ENCODE data around the gene ZBTB5.
A peak's percentile ranks its signal among the peaks of the same experiment; 100 is the strongest.

The ZBTB5 gene

GRCh38 chr9:37414503-37414943 is 50.7 kb downstream of the ZBTB5 start:
- peak overlapping the region; percentile 87 for H3K27ac Mint-ChIP-seq
- H3K9me3 Mint-ChIP-seq, result no peaks in the 10 kb centered on the region
- peaks cover 56% of the 10 kb centered on the region for H3K4me1 Mint-ChIP-seq
- peaks cover 8% of the 10 kb centered on the region for H3K36me3 Mint-ChIP-seq
- peaks cover 8% of the 10 kb centered on the region for H3K27me3 Mint-ChIP-seq
- no peak overlapping the region for H3K4me3 Mint-ChIP-seq
- ATAC-seq, result no peak

- Mint-ChIP-seq H3K27ac (peak overlapping the region; percentile 93), H3K4me1 (peaks cover 68% of the 10 kb centered on the region)
Observed at GRCh38 chr9:37413311-37413710, 51.9 kb downstream of the ZBTB5 start.

GRCh38 chr9:37412431-37413151 is 52.7 kb downstream of the ZBTB5 start:
- H3K36me3 Mint-ChIP-seq, result peaks cover 8% of the 10 kb centered on the region
- ATAC-seq, result no peak
- H3K4me1 Mint-ChIP-seq, result peaks cover 70% of the 10 kb centered on the region
- peaks cover 8% of the 10 kb centered on the region for H3K27me3 Mint-ChIP-seq
- no peaks in the 10 kb centered on the region for H3K9me3 Mint-ChIP-seq
- peak overlapping the region; percentile 19 for H3K4me3 Mint-ChIP-seq
- H3K27ac Mint-ChIP-seq, result peak overlapping the region; percentile 93

More at GRCh38 chr9:37413311-37413710, 51.9 kb downstream of the ZBTB5 start:
- peaks cover 8% of the 10 kb centered on the region for H3K36me3 Mint-ChIP-seq
- H3K9me3 Mint-ChIP-seq, result no peaks in the 10 kb centered on the region
- peaks cover 8% of the 10 kb centered on the region for H3K27me3 Mint-ChIP-seq
- H3K4me3 Mint-ChIP-seq, result no peak overlapping the region
- no peak for ATAC-seq

- ATAC-seq, result peak; percentile 49
- peaks cover 2% of the 10 kb centered on the region for H3K9me3 Mint-ChIP-seq
- H3K4me1 Mint-ChIP-seq, result peaks cover 79% of the 10 kb centered on the region
- H3K36me3 Mint-ChIP-seq, result peaks cover 8% of the 10 kb centered on the region
- peaks cover 8% of the 10 kb centered on the region for H3K27me3 Mint-ChIP-seq
- peak overlapping the region; percentile 93 for H3K27ac Mint-ChIP-seq
- H3K4me3 Mint-ChIP-seq, result peak overlapping the region; percentile 52
Observed at GRCh38 chr9:37410969-37411785, 54.1 kb downstream of the ZBTB5 start.

GRCh38 chr9:37410354-37410861 is 54.8 kb downstream of the ZBTB5 start:
- H3K27ac Mint-ChIP-seq, result peak overlapping the region; percentile 93

GRCh38 chr9:37408933-37409710 is 56.1 kb downstream of the ZBTB5 start:
- Mint-ChIP-seq H3K4me1 (peaks cover 82% of the 10 kb centered on the region), H3K27ac (peak overlapping the region; percentile 93), H3K36me3 (peaks cover 10% of the 10 kb centered on the region), H3K27me3 (no peaks in the 10 kb centered on the region), H3K9me3 (peaks cover 2% of the 10 kb centered on the region), H3K4me3 (peak overlapping the region; percentile 49)
- ATAC-seq, result peak; percentile 96

More at GRCh38 chr9:37410354-37410861, 54.8 kb downstream of the ZBTB5 start:
- no peak for ATAC-seq
- H3K4me3 Mint-ChIP-seq, result peak overlapping the region; percentile 41
- peaks cover 7% of the 10 kb centered on the region for H3K27me3 Mint-ChIP-seq
- H3K4me1 Mint-ChIP-seq, result peaks cover 79% of the 10 kb centered on the region
- H3K36me3 Mint-ChIP-seq, result peaks cover 8% of the 10 kb centered on the region
- H3K9me3 Mint-ChIP-seq, result peaks cover 2% of the 10 kb centered on the region

GRCh38 chr9:37407468-37407867 is 57.8 kb downstream of the ZBTB5 start:
- Mint-ChIP-seq H3K4me3 (peak overlapping the region; percentile 71), H3K27me3 (no peaks in the 10 kb centered on the region), H3K36me3 (peaks cover 10% of the 10 kb centered on the region), H3K27ac (peak overlapping the region; percentile 93), H3K4me1 (peaks cover 93% of the 10 kb centered on the region), H3K9me3 (peaks cover 2% of the 10 kb centered on the region)
- ATAC-seq, result no peak

- Mint-ChIP-seq H3K4me3 (peak overlapping the region; percentile 71), H3K4me1 (peaks cover 90% of the 10 kb centered on the region), H3K27me3 (no peaks in the 10 kb centered on the region), H3K9me3 (peaks cover 2% of the 10 kb centered on the region), H3K36me3 (peaks cover 10% of the 10 kb centered on the region), H3K27ac (peak overlapping the region; percentile 93)
- no peak for ATAC-seq
Observed at GRCh38 chr9:37406603-37407401, 58.4 kb downstream of the ZBTB5 start.

GRCh38 chr9:37405764-37406380 is 59.4 kb downstream of the ZBTB5 start:
- no peak for ATAC-seq
- peaks cover 2% of the 10 kb centered on the region for H3K9me3 Mint-ChIP-seq
- no peak overlapping the region for H3K4me3 Mint-ChIP-seq
- no peaks in the 10 kb centered on the region for H3K27me3 Mint-ChIP-seq
- peaks cover 10% of the 10 kb centered on the region for H3K36me3 Mint-ChIP-seq
- H3K4me1 Mint-ChIP-seq, result peaks cover 86% of the 10 kb centered on the region
- H3K27ac Mint-ChIP-seq, result peak overlapping the region; percentile 93

GRCh38 chr9:37405350-37405749 is 59.9 kb downstream of the ZBTB5 start:
- H3K27ac Mint-ChIP-seq, result peak overlapping the region; percentile 92
- no peak for ATAC-seq
- peaks cover 2% of the 10 kb centered on the region for H3K9me3 Mint-ChIP-seq
- no peaks in the 10 kb centered on the region for H3K27me3 Mint-ChIP-seq
- no peak overlapping the region for H3K4me3 Mint-ChIP-seq
- H3K36me3 Mint-ChIP-seq, result peaks cover 10% of the 10 kb centered on the region
- H3K4me1 Mint-ChIP-seq, result peaks cover 81% of the 10 kb centered on the region

GRCh38 chr9:37404590-37404989 is 60.7 kb downstream of the ZBTB5 start:
- no peak for ATAC-seq
- peak overlapping the region; percentile 92 for H3K27ac Mint-ChIP-seq
- H3K9me3 Mint-ChIP-seq, result peaks cover 2% of the 10 kb centered on the region
- peaks cover 78% of the 10 kb centered on the region for H3K4me1 Mint-ChIP-seq
- no peaks in the 10 kb centered on the region for H3K27me3 Mint-ChIP-seq
- H3K4me3 Mint-ChIP-seq, result no peak overlapping the region
- H3K36me3 Mint-ChIP-seq, result peaks cover 10% of the 10 kb centered on the region

GRCh38 chr9:37399336-37399735 is 65.9 kb downstream of the ZBTB5 start:
- H3K4me3 Mint-ChIP-seq, result no peak overlapping the region
- no peak for ATAC-seq
- H3K4me1 Mint-ChIP-seq, result peaks cover 61% of the 10 kb centered on the region
- H3K27ac Mint-ChIP-seq, result peak overlapping the region; percentile 72
- H3K9me3 Mint-ChIP-seq, result no peaks in the 10 kb centered on the region
- H3K36me3 Mint-ChIP-seq, result no peaks in the 10 kb centered on the region
- no peaks in the 10 kb centered on the region for H3K27me3 Mint-ChIP-seq

GRCh38 chr9:37398464-37399025 is 66.7 kb downstream of the ZBTB5 start:
- Mint-ChIP-seq H3K36me3 (no peaks in the 10 kb centered on the region), H3K4me1 (peaks cover 53% of the 10 kb centered on the region), H3K27ac (peak overlapping the region; percentile 72), H3K4me3 (no peak overlapping the region), H3K9me3 (no peaks in the 10 kb centered on the region), H3K27me3 (no peaks in the 10 kb centered on the region)
- ATAC-seq, result no peak
